DND-41 (cell line): ENCODE results near the gene TRIL.

Experiments
- ATAC-seq: fragments of 200-7000 bp; cut with Tn5 transposase; 3 replicates; pipeline ENCODE4 v1.9.1; 2021; ENCODE audit warnings: low read depth; ENCODE audit not compliant: insufficient read depth
- DNase-seq: peaks from one replicate; pipeline ENCODE4 v3.0.0-alpha.2; 2020
- H2AFZ ChIP-seq: 2 replicates; pipeline ENCODE4 v1.6.0; 2012; ENCODE audit warnings: low read depth, low read length
- H3K27ac ChIP-seq: 2 replicates; pipeline ENCODE4 v1.5.1; 2012; ENCODE audit warnings: low read length, inconsistent platforms
- H3K27me3 ChIP-seq: fragments of 200-600 bp; sonication (generic); 2 replicates; pipeline ENCODE4 v1.6.0; 2012; ENCODE audit warnings: low read length, mild to moderate bottlenecking, inconsistent platforms; ENCODE audit not compliant: insufficient read depth, poor library complexity
- H3K36me3 ChIP-seq: 2 replicates; pipeline ENCODE4 v1.5.1; 2012; ENCODE audit warnings: low read length, inconsistent platforms; ENCODE audit not compliant: insufficient read depth
- H3K4me1 ChIP-seq: 2 replicates; pipeline ENCODE4 v1.5.1; 2012; ENCODE audit warnings: mild to moderate bottlenecking, low read length; ENCODE audit not compliant: insufficient read depth
- H3K4me2 ChIP-seq: 2 replicates; pipeline ENCODE4 v1.6.0; 2012; ENCODE audit warnings: mild to moderate bottlenecking, moderate library complexity, low read length, inconsistent platforms; ENCODE audit not compliant: insufficient read depth
- H3K4me3 ChIP-seq, 2 experiments: fragments of 200-600 bp in 1 of 2; shearing (Covaris generic) in 1 of 2; 2 replicates each; pipeline ENCODE4 v1.5.1; 2012 to 2016; ENCODE audit warnings: inconsistent platforms in 2 of 2, low read length in 2 of 2, mild to moderate bottlenecking in 2 of 2, low read depth in 1 of 2, moderate library complexity in 1 of 2
- H3K79me2 ChIP-seq: 2 replicates; pipeline ENCODE4 v1.6.0; 2012; ENCODE audit warnings: low read length, inconsistent platforms; ENCODE audit not compliant: insufficient read depth
- H3K9ac ChIP-seq: 2 replicates; pipeline ENCODE4 v1.6.0; 2012; ENCODE audit warnings: low read depth, mild to moderate bottlenecking, inconsistent platforms, low read length, moderate library complexity
- H3K9me3 ChIP-seq: 2 replicates; pipeline ENCODE4 v1.5.1; 2012; ENCODE audit warnings: low read length, moderate library complexity, mild to moderate bottlenecking, inconsistent platforms; ENCODE audit not compliant: insufficient read depth, severe bottlenecking
- H4K20me1 ChIP-seq: 2 replicates; pipeline ENCODE4 v1.6.0; 2012; ENCODE audit warnings: low read length; ENCODE audit not compliant: insufficient read depth
- EZH2 ChIP-seq: IDR thresholded peaks from 3 replicates; pipeline ENCODE4 v1.6.1; 2012; ENCODE audit warnings: borderline replicate concordance, low read depth, mild to moderate bottlenecking, moderate library complexity, low read length, inconsistent platforms; ENCODE audit not compliant: severe bottlenecking
- TF ChIP-seq, protein P1 (sequence below): IDR thresholded peaks from 2 replicates; pipeline ENCODE4 v1.5.1; 2012; ENCODE audit warnings: borderline replicate concordance, low read length, moderate library complexity, mild to moderate bottlenecking; ENCODE audit not compliant: poor library complexity, severe bottlenecking; ENCODE audit errors: extremely low read depth

Gene TRIL

DNA sequence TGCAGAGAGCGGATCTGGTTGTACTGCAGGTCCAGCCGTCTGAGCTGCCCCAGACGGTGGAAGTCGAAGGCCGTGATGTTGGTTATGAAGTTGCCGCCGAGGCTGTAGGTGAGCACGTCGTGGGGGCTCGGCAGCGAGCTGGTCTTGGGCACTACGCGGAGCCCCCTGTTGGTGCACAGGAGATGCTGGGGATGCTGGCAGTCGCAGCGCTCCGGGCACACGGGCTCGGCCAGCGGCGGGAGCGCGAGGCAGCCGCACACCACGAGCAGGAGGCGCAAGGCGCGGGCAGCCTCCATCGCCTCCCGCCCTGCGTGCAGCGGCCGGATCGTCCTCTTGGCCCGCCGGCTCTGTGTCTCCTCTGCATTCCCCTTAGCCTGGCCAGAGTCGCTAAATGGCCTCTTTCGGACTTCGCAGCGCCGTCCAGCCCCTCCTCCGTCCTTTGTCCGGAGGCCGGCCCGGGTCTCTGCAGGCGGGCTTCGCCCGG is 337 bp downstream of the TRIL start:
- H2AFZ ChIP-seq: no peak overlapping the region
- H3K36me3 ChIP-seq: no peaks in the 10 kb centered on the region
- TF ChIP-seq EZH2: no peak
- TF ChIP-seq, protein P1, sequence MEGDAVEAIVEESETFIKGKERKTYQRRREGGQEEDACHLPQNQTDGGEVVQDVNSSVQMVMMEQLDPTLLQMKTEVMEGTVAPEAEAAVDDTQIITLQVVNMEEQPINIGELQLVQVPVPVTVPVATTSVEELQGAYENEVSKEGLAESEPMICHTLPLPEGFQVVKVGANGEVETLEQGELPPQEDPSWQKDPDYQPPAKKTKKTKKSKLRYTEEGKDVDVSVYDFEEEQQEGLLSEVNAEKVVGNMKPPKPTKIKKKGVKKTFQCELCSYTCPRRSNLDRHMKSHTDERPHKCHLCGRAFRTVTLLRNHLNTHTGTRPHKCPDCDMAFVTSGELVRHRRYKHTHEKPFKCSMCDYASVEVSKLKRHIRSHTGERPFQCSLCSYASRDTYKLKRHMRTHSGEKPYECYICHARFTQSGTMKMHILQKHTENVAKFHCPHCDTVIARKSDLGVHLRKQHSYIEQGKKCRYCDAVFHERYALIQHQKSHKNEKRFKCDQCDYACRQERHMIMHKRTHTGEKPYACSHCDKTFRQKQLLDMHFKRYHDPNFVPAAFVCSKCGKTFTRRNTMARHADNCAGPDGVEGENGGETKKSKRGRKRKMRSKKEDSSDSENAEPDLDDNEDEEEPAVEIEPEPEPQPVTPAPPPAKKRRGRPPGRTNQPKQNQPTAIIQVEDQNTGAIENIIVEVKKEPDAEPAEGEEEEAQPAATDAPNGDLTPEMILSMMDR: no peak
- no peak overlapping the region for H3K4me3 ChIP-seq
- no peak overlapping the region for H3K27ac ChIP-seq
- H3K4me2 ChIP-seq: no peak overlapping the region
- H3K9ac ChIP-seq: no peak overlapping the region
- DNase-seq: no peak
- H4K20me1 ChIP-seq: no peaks in the 10 kb centered on the region
- no peaks in the 10 kb centered on the region for H3K79me2 ChIP-seq
- peaks cover 7% of the 10 kb centered on the region for H3K9me3 ChIP-seq
- no peak for ATAC-seq
- no peaks in the 10 kb centered on the region for H3K27me3 ChIP-seq
- no peaks in the 10 kb centered on the region for H3K4me1 ChIP-seq

DNA sequence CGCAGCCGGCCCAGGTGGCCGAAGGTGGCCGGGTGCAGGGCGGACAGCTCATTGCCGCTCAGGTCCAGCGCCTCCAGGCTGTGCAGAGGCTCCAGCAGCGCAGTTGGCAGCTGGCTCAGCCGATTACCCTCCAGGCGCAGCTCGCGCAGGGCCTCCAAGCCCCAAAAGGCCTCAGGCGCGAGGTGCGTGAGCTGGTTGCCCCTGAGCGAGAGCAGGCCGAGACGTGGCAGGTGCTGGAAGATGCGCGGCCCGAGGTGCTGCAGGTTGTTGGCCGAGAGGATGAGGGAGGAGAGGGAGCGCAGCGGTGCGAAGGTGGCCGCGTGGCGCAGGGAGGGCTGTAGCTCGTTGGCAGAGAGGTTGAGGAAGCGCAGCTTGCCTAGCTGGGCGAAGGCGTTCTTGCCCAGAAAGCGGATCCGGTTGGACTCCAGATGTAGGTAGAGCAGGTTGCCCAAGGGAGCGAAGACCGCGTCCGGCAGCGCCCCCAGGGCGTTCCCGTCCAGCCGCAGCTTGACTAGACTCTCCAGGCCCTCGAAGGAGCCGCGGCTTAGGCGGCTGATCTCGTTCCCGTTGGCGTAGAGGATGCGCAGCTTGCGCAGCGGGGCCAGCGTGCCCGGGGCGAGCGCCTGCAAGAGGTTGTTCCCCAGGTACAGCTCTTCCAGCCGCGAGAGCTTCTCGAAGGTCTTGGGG is 923 bp downstream of the TRIL start:
- Histone ChIP-seq H3K9ac (no peak overlapping the region), H2AFZ (no peak overlapping the region), H3K4me1 (no peaks in the 10 kb centered on the region), H3K36me3 (no peaks in the 10 kb centered on the region), H3K9me3 (peaks cover 7% of the 10 kb centered on the region), H3K27ac (no peak overlapping the region), H3K4me2 (no peak overlapping the region), H3K27me3 (no peaks in the 10 kb centered on the region), H3K4me3 (no peak overlapping the region), H3K79me2 (no peaks in the 10 kb centered on the region), H4K20me1 (no peaks in the 10 kb centered on the region)
- ATAC-seq: no peak
- TF ChIP-seq, protein P1: no peak
- no peak for DNase-seq

DNA sequence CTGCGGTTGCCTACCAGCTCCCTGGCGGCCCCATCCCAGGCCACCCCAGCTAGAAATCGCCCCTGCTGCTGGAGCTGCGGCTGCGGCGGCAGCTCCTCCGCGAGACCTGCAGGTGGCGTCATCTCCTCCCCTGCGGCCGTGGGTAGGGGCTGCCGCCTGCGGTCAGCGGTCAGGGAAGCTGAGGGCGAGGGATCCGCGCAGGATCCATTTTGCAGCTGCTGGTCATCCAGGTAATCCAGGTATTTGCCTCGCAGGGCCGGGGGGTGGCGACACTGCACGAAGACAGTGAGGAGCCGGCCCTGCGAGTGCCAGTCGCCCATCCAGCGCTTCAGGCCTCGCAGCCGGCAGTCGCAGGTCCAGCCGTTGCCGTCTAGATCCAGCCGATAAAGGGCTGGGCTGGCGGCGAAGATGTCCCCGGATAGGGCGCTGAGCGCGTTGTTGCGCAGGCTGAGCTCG is 1.5 kb downstream of the TRIL start:
- no peaks in the 10 kb centered on the region for H3K79me2 ChIP-seq
- no peak overlapping the region for H3K27ac ChIP-seq
- no peak overlapping the region for H2AFZ ChIP-seq
- TF ChIP-seq, protein P1: no peak
- TF ChIP-seq EZH2: no peak
- no peak for ATAC-seq
- H3K4me2 ChIP-seq: no peak overlapping the region
- no peaks in the 10 kb centered on the region for H3K27me3 ChIP-seq
- peaks cover 7% of the 10 kb centered on the region for H3K9me3 ChIP-seq
- no peaks in the 10 kb centered on the region for H3K36me3 ChIP-seq
- H3K9ac ChIP-seq: no peak overlapping the region
- H4K20me1 ChIP-seq: no peaks in the 10 kb centered on the region
- H3K4me3 ChIP-seq: no peak overlapping the region
- DNase-seq: no peak
- H3K4me1 ChIP-seq: no peaks in the 10 kb centered on the region
